Skeletal muscle tissue (tissue), 4 donors: ENCODE measurements around the gene AKNA. TPM values are rescaled to one million over a fixed set of nuclear protein-coding genes. Genes with fewer than 3 reads are reported as not detected.

Experiments used
- H3K27ac ChIP-seq: one replicate; pipeline ENCODE4 v1.7.0; 2013; ENCODE audit warnings: mild to moderate bottlenecking, low read depth, low read length, inconsistent platforms
- H3K27me3 ChIP-seq, 3 donors: one replicate each; pipeline ENCODE4 v1.7.0; 2013; ENCODE audit warnings: low read length in 3 of 3; ENCODE audit not compliant: control insufficient read depth in 3 of 3, insufficient read depth in 3 of 3
- H3K36me3 ChIP-seq, 3 donors: one replicate each; pipeline ENCODE4 v1.7.0; 2013; ENCODE audit warnings: low read length in 3 of 3; ENCODE audit not compliant: control insufficient read depth in 3 of 3, insufficient read depth in 3 of 3
- H3K4me1 ChIP-seq, 3 donors: one replicate each; pipeline ENCODE4 v1.7.0; 2013; ENCODE audit warnings: low read length in 3 of 3, mild to moderate bottlenecking in 3 of 3; ENCODE audit not compliant: control insufficient read depth in 3 of 3, insufficient read depth in 3 of 3
- H3K4me3 ChIP-seq, 3 donors: one replicate each; pipeline ENCODE4 v1.7.0; 2013; ENCODE audit warnings: low read length in 3 of 3
- H3K9ac ChIP-seq, 3 donors: one replicate each; pipeline ENCODE4 v1.7.0; 2013; ENCODE audit warnings: low read length in 3 of 3, mild to moderate bottlenecking in 3 of 3, moderate library complexity in 2 of 3, low read depth in 1 of 3
- H3K9me3 ChIP-seq, 3 donors: one replicate each; pipeline ENCODE4 v1.7.0; 2013; ENCODE audit warnings: low read length in 3 of 3; ENCODE audit not compliant: control insufficient read depth in 3 of 3
- total RNA-seq: library from RNA; depleted of rRNA; stranded (reverse); fragments of >200 nt; gene quantifications from one replicate; pipeline ENCODE4 v1.2.3, GENCODE V29; 2014
- donor health status: Osteomylitis.

AKNA gene
- total RNA-seq, 1 donor from 2014 or later = 6.3 TPM

GRCh38 chr9:114383521-114384231 lies 4.1 kb downstream of the AKNA start:
- Histone ChIP-seq H3K27me3 (peaks cover 0 to 14% (median 0%) of the 10 kb centered on the region in 3 donors), H3K4me1 (peaks cover 44 to 52% (median 46%) of the 10 kb centered on the region in 3 donors), H3K27ac (peak overlapping the region; percentile 76), H3K4me3 (peak overlapping the region in 2 of 3 donors; percentile 13 to 27), H3K9ac (peak overlapping the region in 2 of 3 donors; percentile 16 to 50), H3K36me3 (peaks cover 0 to 9% (median 2%) of the 10 kb centered on the region in 3 donors), H3K9me3 (no peaks in the 10 kb centered on the region)

- Histone ChIP-seq H3K4me3 (peak overlapping the region in 1 of 3 donors; percentile 13), H3K9ac (peak overlapping the region in 2 of 3 donors; percentile 16 to 50)
Measured at GRCh38 chr9:114382699-114383520, 4.9 kb downstream of the AKNA start.

GRCh38 chr9:114378883-114379282 lies 8.9 kb downstream of the AKNA start:
- no peak overlapping the region for H3K9ac ChIP-seq
- H3K4me1 ChIP-seq = peaks cover 12 to 18% (median 14%) of the 10 kb centered on the region in 3 donors
- no peak overlapping the region for H3K4me3 ChIP-seq
- H3K27ac ChIP-seq = no peak overlapping the region
- H3K27me3 ChIP-seq = no peaks in the 10 kb centered on the region
- H3K9me3 ChIP-seq = no peaks in the 10 kb centered on the region
- H3K36me3 ChIP-seq = peaks cover 0 to 17% (median 10%) of the 10 kb centered on the region in 3 donors

More at GRCh38 chr9:114382699-114383520, 4.9 kb downstream of the AKNA start:
- H3K4me1 ChIP-seq = peaks cover 36 to 44% (median 38%) of the 10 kb centered on the region in 3 donors
- H3K27me3 ChIP-seq = peaks cover 0 to 6% (median 0%) of the 10 kb centered on the region in 3 donors
- peak overlapping the region; percentile 76 for H3K27ac ChIP-seq
- H3K36me3 ChIP-seq = peaks cover 0 to 9% (median 2%) of the 10 kb centered on the region in 3 donors
- H3K9me3 ChIP-seq = no peaks in the 10 kb centered on the region

- Histone ChIP-seq H3K27ac (no peak overlapping the region), H3K4me3 (no peak overlapping the region), H3K4me1 (peaks cover 4 to 10% (median 5%) of the 10 kb centered on the region in 3 donors), H3K9ac (no peak overlapping the region), H3K36me3 (peaks cover 0 to 21% (median 10%) of the 10 kb centered on the region in 3 donors), H3K27me3 (no peaks in the 10 kb centered on the region), H3K9me3 (no peaks in the 10 kb centered on the region)
Measured at GRCh38 chr9:114378016-114378415, 9.8 kb downstream of the AKNA start.

- Histone ChIP-seq H3K36me3 (peaks cover 0 to 21% (median 10%) of the 10 kb centered on the region in 3 donors), H3K4me3 (no peak overlapping the region), H3K9ac (no peak overlapping the region), H3K4me1 (peaks cover 4 to 7% (median 7%) of the 10 kb centered on the region in 3 donors), H3K27me3 (no peaks in the 10 kb centered on the region), H3K9me3 (no peaks in the 10 kb centered on the region), H3K27ac (no peak overlapping the region)
Measured at GRCh38 chr9:114376586-114377445, 11.0 kb downstream of the AKNA start.

GRCh38 chr9:114375386-114376175 lies 12.2 kb downstream of the AKNA start:
- H3K27me3 ChIP-seq = no peaks in the 10 kb centered on the region
- peaks cover 0 to 19% (median 13%) of the 10 kb centered on the region in 3 donors for H3K36me3 ChIP-seq
- no peak overlapping the region for H3K9ac ChIP-seq
- H3K4me3 ChIP-seq = no peak overlapping the region
- H3K4me1 ChIP-seq = peaks cover 4 to 7% (median 7%) of the 10 kb centered on the region in 3 donors
- no peak overlapping the region for H3K27ac ChIP-seq
- no peaks in the 10 kb centered on the region for H3K9me3 ChIP-seq

GRCh38 chr9:114374936-114375335 lies 12.8 kb downstream of the AKNA start:
- Histone ChIP-seq H3K27ac (no peak overlapping the region), H3K4me3 (no peak overlapping the region), H3K9ac (no peak overlapping the region), H3K4me1 (peaks cover 4 to 7% (median 7%) of the 10 kb centered on the region in 3 donors), H3K9me3 (no peaks in the 10 kb centered on the region), H3K36me3 (peaks cover 0 to 19% (median 13%) of the 10 kb centered on the region in 3 donors), H3K27me3 (no peaks in the 10 kb centered on the region)

- H3K4me1 ChIP-seq = peaks cover 4 to 7% (median 7%) of the 10 kb centered on the region in 3 donors
- no peak overlapping the region for H3K4me3 ChIP-seq
- no peaks in the 10 kb centered on the region for H3K27me3 ChIP-seq
- H3K27ac ChIP-seq = no peak overlapping the region
- peaks cover 0 to 13% (median 12%) of the 10 kb centered on the region in 3 donors for H3K36me3 ChIP-seq
- H3K9ac ChIP-seq = no peak overlapping the region
- no peaks in the 10 kb centered on the region for H3K9me3 ChIP-seq
Measured at GRCh38 chr9:114373960-114374730, 13.6 kb downstream of the AKNA start.
